Dendritic cell treated with granulocyte-macrophage colony-stimulating factor and Interleukin-4, amounts not matched to agents 40 ng/mL and 50 ng/mL, for 4 days (primary cell): ENCODE measurements around the gene NRN1.
A peak's percentile ranks its signal among the peaks of the same experiment; 100 is the strongest.

Experiments
- H3K27ac Mint-ChIP-seq: one replicate; pipeline ENCODE4 v1.8.0; 2022; ENCODE audit warnings: mild to moderate bottlenecking, mixed read lengths
- H3K27me3 Mint-ChIP-seq: one replicate; pipeline ENCODE4 v1.8.0; 2022; ENCODE audit warnings: mild to moderate bottlenecking, mixed read lengths
- H3K36me3 Mint-ChIP-seq: one replicate; pipeline ENCODE4 v1.8.0; 2022; ENCODE audit warnings: low read depth, mixed read lengths
- H3K4me1 Mint-ChIP-seq: one replicate; pipeline ENCODE4 v1.8.0; 2022; ENCODE audit warnings: low read depth, mixed read lengths
- H3K4me3 Mint-ChIP-seq: one replicate; pipeline ENCODE4 v1.8.0; 2022; ENCODE audit warnings: mild to moderate bottlenecking, moderate library complexity, mixed read lengths
- H3K9me3 Mint-ChIP-seq: one replicate; pipeline ENCODE4 v1.8.0; 2022; ENCODE audit warnings: mixed read lengths
- intact Hi-C: fragments of 100-400 bp; cut with micrococcal nuclease; formaldehyde crosslinking; loops from one replicate; pipeline ENCODE4 v1.15.0; 2022

The NRN1 gene

DNA sequence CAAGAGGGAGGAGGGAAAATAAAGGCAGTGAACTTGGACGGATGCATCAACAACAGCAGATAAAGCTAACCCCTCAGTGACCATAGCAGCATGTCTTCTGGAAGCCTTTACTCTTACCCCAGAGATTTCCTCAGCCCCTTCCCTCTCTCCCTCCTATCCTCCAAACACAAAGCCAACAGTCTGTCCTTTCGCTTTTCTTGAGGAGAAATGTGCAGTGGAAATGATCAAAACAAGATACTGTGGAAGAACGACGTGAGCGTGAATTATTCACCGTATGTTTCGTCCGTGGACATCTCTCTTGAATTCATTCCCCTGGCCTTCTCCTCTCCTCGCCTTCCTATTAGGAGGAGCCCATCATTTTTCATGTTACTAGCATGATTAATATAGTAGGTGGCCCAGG is 8.5 kb downstream of the NRN1 start:
- H3K4me3 Mint-ChIP-seq, result peak overlapping the region; percentile 11
- H3K36me3 Mint-ChIP-seq, result peaks cover 15% of the 10 kb centered on the region
- H3K9me3 Mint-ChIP-seq, result peaks cover 10% of the 10 kb centered on the region
- peaks cover 83% of the 10 kb centered on the region for H3K4me1 Mint-ChIP-seq
- H3K27ac Mint-ChIP-seq, result peak overlapping the region; percentile 86
- intact Hi-C loops, result loop anchor here (10.0 kb wide), 1 partner anchor 323 kb away; no protein-coding TSS in a partner anchor
- H3K27me3 Mint-ChIP-seq, result peaks cover 97% of the 10 kb centered on the region

DNA sequence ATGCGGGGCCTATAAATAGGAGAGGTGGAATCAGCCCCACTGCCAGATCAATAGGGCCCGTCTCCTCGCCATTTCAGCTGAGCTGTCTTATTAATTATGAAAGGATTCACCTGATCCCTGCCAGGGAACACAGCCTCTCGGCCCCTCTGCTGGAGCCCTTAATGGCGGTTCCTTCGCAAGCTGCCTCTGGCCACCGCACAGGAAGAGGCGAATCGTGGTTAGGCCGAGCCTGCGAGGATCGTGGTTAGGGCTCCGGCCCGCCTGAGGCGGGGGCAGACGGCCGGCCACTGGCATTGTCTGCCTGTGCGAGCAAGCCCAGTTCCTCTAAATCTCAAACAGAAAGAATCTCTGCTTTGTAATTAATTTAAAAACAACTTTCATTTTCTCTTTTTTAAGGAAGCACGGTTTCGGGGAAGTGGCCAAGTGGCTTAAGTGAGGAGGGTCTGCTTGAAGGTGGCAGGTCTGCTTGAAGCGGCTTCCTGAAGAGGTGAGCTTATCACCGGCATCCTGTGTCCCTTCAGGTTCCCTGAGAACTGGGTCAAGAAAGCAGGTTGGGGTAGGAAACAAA is 9.2 kb downstream of the NRN1 start:
- peaks cover 79% of the 10 kb centered on the region for H3K4me1 Mint-ChIP-seq
- peaks cover 15% of the 10 kb centered on the region for H3K36me3 Mint-ChIP-seq
- intact Hi-C loops, result loop anchor here (10.0 kb wide), 1 partner anchor 323 kb away; no protein-coding TSS in a partner anchor
- H3K9me3 Mint-ChIP-seq, result peaks cover 10% of the 10 kb centered on the region
- H3K27ac Mint-ChIP-seq, result peak overlapping the region; percentile 86
- peak overlapping the region; percentile 91 for H3K4me3 Mint-ChIP-seq
- H3K27me3 Mint-ChIP-seq, result peaks cover 96% of the 10 kb centered on the region

- H3K27ac Mint-ChIP-seq, result peak overlapping the region; percentile 86
- H3K36me3 Mint-ChIP-seq, result peaks cover 17% of the 10 kb centered on the region
- H3K4me3 Mint-ChIP-seq, result peak overlapping the region; percentile 91
- intact Hi-C loops, result loop anchor here (10.0 kb wide), 1 partner anchor 322 kb away; no protein-coding TSS in a partner anchor
- H3K9me3 Mint-ChIP-seq, result peaks cover 13% of the 10 kb centered on the region
- H3K27me3 Mint-ChIP-seq, result peaks cover 96% of the 10 kb centered on the region
- peaks cover 79% of the 10 kb centered on the region for H3K4me1 Mint-ChIP-seq
Observed at GRCh38 chr6:5996714-5997419, 9.9 kb downstream of the NRN1 start.

DNA sequence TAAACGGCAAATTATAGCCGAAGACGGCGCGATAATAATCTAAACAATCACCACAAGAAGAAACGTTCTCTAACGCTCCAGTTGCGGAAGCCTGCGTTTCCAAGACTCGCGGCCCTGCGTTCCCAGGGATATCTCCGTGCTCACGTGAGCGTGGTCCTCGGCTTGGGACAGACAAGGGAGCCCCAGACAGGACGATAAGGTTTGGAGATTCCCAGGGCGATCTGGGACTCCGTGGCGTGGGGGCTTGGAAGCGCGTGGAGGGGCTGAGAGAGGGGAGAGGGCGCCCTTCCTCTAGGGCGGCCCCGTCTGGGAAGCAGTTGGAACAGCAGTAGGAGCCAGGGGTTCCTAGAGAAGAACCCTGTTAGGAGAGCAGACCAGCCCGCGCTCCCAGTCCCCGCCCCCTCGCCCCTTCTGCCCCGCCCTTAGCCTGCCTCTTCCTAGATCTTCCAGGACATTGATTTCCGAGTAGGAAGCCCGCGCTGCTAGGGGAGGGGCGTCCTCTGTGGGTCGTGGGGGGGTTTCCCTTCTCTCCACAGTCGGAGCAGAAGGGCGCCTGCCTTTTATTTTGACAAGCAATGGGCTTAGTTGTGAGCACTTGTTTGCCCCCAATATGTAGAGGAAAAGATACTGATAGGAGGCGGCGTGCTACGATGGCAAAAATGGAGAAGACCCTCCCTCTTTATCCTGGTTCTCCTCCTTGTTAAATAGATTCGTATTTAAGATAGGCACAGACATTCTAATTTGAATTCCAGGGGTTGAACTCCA is 10.6 kb downstream of the NRN1 start:
- H3K4me3 Mint-ChIP-seq, result peak overlapping the region; percentile 91
- H3K9me3 Mint-ChIP-seq, result peaks cover 18% of the 10 kb centered on the region
- intact Hi-C loops, result loop anchor here (10.0 kb wide), 1 partner anchor 321 kb away; no protein-coding TSS in a partner anchor
- peaks cover 92% of the 10 kb centered on the region for H3K27me3 Mint-ChIP-seq
- peaks cover 77% of the 10 kb centered on the region for H3K4me1 Mint-ChIP-seq
- peak overlapping the region; percentile 86 for H3K27ac Mint-ChIP-seq
- peaks cover 19% of the 10 kb centered on the region for H3K36me3 Mint-ChIP-seq

GRCh38 chr6:5995658-5995948 is 11.1 kb downstream of the NRN1 start:
- Mint-ChIP-seq H3K4me1 (peaks cover 83% of the 10 kb centered on the region), H3K9me3 (peaks cover 18% of the 10 kb centered on the region)

DNA sequence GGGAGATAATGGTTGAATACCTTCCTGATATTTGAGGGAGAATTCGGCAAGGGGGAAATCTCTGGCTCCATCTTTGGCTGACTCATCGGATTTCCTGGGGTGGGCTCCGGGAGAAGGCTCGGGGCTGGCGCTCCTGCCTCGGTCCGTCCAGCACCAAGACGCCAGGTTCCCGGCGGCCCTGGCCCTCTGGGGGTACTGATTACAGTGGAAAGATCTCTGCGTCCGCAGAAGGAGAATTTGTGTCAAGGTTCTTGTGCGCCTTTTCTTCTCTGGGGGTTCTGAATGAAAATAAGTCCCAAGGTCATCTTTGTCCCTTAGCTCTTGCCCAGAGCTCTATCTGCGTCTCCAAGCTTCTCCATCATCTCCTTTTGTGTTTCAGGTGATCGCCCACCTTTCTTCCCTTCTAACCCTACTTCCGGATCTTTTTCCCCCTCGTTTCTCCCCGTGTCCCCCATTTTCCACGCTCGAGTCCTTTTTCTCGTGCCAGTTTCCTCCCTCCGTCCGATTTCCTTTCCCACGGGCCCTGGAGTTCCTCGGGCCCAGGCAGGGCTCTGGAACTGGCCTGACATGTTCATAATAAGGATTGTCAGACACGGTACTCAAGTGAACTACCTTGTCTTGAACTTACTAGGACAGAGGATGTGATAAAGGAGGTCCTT is 11.6 kb downstream of the NRN1 start:
- H3K27me3 Mint-ChIP-seq, result peaks cover 85% of the 10 kb centered on the region
- H3K4me3 Mint-ChIP-seq, result no peak overlapping the region
- peaks cover 84% of the 10 kb centered on the region for H3K4me1 Mint-ChIP-seq
- intact Hi-C loops, result loop anchor here (10.0 kb wide), 1 partner anchor 320 kb away; no protein-coding TSS in a partner anchor
- peaks cover 13% of the 10 kb centered on the region for H3K9me3 Mint-ChIP-seq
- peaks cover 16% of the 10 kb centered on the region for H3K36me3 Mint-ChIP-seq
- peak overlapping the region; percentile 86 for H3K27ac Mint-ChIP-seq

More at GRCh38 chr6:5995658-5995948, 11.1 kb downstream of the NRN1 start:
- H3K4me3 Mint-ChIP-seq, result peak overlapping the region; percentile 91
- intact Hi-C loops, result loop anchor here (10.0 kb wide), 1 partner anchor 321 kb away; no protein-coding TSS in a partner anchor
- peak overlapping the region; percentile 86 for H3K27ac Mint-ChIP-seq
- H3K36me3 Mint-ChIP-seq, result peaks cover 19% of the 10 kb centered on the region
- peaks cover 90% of the 10 kb centered on the region for H3K27me3 Mint-ChIP-seq

GRCh38 chr6:5994234-5994998 is 12.3 kb downstream of the NRN1 start:
- Mint-ChIP-seq H3K27ac (no peak overlapping the region), H3K36me3 (peaks cover 12% of the 10 kb centered on the region), H3K27me3 (peaks cover 78% of the 10 kb centered on the region), H3K4me3 (no peak overlapping the region), H3K4me1 (peaks cover 84% of the 10 kb centered on the region), H3K9me3 (peaks cover 9% of the 10 kb centered on the region)
- intact Hi-C loops, result loop anchor here (10.0 kb wide), 1 partner anchor 320 kb away; no protein-coding TSS in a partner anchor

DNA sequence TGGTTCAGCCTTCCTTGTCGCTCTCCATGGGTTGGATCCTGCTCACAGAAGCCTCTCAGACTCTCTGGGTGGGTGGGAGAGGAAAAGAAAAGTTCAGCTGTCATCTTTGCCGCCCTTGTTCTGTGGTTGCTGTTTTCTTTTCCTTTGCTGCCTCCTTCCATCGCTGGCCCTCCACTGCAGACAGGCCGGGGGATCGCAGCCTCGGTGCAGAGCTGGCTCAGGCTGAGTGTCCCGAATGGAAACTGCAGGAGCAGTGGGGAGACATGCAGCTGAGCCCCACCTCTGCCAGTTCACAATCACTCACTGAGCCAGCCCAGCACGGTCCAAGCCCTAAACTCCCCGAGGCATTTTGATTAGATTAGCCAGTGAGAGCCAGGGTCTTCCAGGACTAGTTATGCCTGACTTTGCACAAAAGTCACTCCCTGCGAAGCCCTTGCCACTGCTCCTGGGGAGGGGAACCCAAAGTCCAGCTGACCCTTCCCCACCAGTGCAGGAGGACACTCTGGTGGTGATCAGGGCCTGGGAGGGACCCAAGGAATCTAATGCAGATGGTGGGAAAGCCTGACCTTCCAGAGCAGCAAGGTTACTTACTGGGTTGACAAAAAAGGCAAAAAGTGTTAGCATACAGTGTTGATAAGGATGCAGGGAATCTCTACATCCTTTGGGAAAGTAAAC is 14.0 kb downstream of the NRN1 start:
- no peak overlapping the region for H3K4me3 Mint-ChIP-seq

DNA sequence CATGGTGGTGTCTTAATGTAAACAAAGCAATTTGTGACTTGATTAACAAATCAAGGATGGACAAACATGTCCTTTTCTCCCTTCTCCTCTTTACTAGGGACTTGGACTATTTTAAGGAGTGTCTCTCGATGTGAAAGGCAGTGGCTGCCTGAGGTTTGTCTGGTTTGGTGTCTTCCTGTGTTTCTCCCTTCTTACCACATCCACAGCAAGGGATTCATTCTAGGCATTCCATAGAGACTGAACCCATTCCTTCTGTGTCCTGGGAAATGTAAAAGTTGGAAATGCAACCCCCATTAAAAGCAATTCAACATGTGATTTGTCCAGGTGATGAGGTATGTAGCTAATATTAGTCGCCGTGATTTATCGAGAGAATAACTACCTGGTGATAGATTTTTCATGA is 15.9 kb downstream of the NRN1 start:
- H3K4me1 Mint-ChIP-seq, result peaks cover 63% of the 10 kb centered on the region
- intact Hi-C loops, result loop anchor here (10.0 kb wide), 1 partner anchor 316 kb away; no protein-coding TSS in a partner anchor
- H3K9me3 Mint-ChIP-seq, result peaks cover 18% of the 10 kb centered on the region
- H3K27ac Mint-ChIP-seq, result no peak overlapping the region
- no peak overlapping the region for H3K4me3 Mint-ChIP-seq
- peaks cover 62% of the 10 kb centered on the region for H3K27me3 Mint-ChIP-seq
- H3K36me3 Mint-ChIP-seq, result peaks cover 5% of the 10 kb centered on the region

More for the DNA sequence above, 14.0 kb downstream of the NRN1 start:
- Mint-ChIP-seq H3K27ac (no peak overlapping the region), H3K9me3 (peaks cover 18% of the 10 kb centered on the region), H3K36me3 (peaks cover 12% of the 10 kb centered on the region), H3K4me1 (peaks cover 81% of the 10 kb centered on the region), H3K27me3 (peaks cover 67% of the 10 kb centered on the region)
- intact Hi-C loops, result loop anchor here (10.0 kb wide), 1 partner anchor 318 kb away; no protein-coding TSS in a partner anchor

DNA sequence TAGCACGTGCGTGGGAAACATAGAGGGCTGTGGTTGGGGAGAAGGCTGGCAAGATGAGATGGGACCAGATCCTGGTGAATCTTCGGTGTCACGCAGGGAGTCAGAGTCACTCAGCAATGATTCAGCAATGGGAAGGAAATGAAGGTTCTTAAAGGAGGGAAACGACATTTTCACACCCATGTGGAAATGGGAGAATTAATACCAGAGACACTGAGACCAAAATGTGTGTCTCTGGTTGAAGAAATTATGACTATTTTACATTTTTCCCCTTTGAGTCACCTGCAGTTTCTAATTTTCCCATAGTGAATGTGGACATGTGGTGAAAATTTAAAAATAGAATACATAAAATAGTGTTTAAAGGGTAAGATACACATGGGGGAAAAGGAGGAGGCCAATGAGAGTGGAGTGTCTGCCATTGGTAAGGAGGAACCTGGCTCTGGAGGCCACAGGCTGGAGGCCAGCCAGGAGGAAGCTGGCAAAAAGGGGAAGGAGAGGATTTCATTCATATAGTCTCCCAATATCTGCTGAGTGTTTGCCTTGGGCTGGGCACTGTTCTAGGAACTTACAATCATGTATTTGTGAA is 17.5 kb downstream of the NRN1 start:
- peak overlapping the region; percentile 30 for H3K27ac Mint-ChIP-seq
- H3K4me1 Mint-ChIP-seq, result peaks cover 48% of the 10 kb centered on the region
- peaks cover 18% of the 10 kb centered on the region for H3K9me3 Mint-ChIP-seq
- intact Hi-C loops, result no loop called here
- H3K27me3 Mint-ChIP-seq, result peaks cover 57% of the 10 kb centered on the region
- no peak overlapping the region for H3K4me3 Mint-ChIP-seq
- H3K36me3 Mint-ChIP-seq, result peaks cover 5% of the 10 kb centered on the region

DNA sequence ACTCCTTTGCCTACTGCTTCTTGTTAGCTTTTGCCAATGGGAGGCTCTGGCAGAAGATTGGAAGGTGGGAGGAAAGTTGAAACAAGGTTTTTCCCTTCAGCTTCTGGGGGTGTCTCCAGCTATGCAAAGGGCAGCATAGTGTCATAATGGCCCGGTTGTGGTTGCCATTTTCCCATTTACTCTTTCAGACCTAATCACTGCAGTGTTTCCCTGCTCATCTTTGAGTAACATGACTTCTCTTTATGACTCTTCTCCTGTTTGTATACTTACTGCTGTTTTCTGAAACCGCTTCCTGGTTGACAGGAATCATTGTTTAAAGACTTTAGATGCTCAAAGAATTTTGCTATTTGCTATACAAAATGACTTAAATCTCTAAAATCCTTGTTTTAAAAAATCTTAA is 19.9 kb downstream of the NRN1 start:
- H3K36me3 Mint-ChIP-seq, result peaks cover 2% of the 10 kb centered on the region
- no peak overlapping the region for H3K4me3 Mint-ChIP-seq
- intact Hi-C loops, result no loop called here
- peaks cover 32% of the 10 kb centered on the region for H3K4me1 Mint-ChIP-seq
- no peak overlapping the region for H3K27ac Mint-ChIP-seq
- H3K27me3 Mint-ChIP-seq, result peaks cover 48% of the 10 kb centered on the region
- peaks cover 14% of the 10 kb centered on the region for H3K9me3 Mint-ChIP-seq
